ENCODE data around the gene PCSK7. TPM values are rescaled to one million over a fixed set of nuclear protein-coding genes. Genes with fewer than 3 reads are reported as not detected.

PCSK7 gene
- total RNA-seq, 1 experiment from 2014 or later = 12.6 TPM

GRCh38 chr11:117179048-117179999, 52.5 kb downstream of the PCSK7 start:
- Histone ChIP-seq H3K4me1 (peaks cover 10% of the 10 kb centered on the region), H3K4me3 (peak overlapping the region; percentile 82), H3K36me3 (no peaks in the 10 kb centered on the region), H3K9me3 (replicated peaks) (no peaks in the 10 kb centered on the region), H3K27ac (peak overlapping the region; percentile 88), H3K27me3 (no peaks in the 10 kb centered on the region)
- peak; percentile 73 to 81 for DNase-seq

GRCh38 chr11:117178210-117179034, 53.5 kb downstream of the PCSK7 start, which contains the start of gene SIDT2:
Gene SIDT2, plus strand, starts transcription at chr11:117178743. Its CDS starts 521 bp downstream, at chr11:117179264.
- no peaks in the 10 kb centered on the region for H3K9me3 ChIP-seq (replicated peaks)
- peaks cover 10% of the 10 kb centered on the region for H3K4me1 ChIP-seq
- DNase-seq = peak; percentile 89 to 92
- H3K27me3 ChIP-seq = no peaks in the 10 kb centered on the region
- peak within 1 kb of the TSS; percentile 82 for H3K4me3 ChIP-seq
- H3K36me3 ChIP-seq = no peaks in the 10 kb centered on the region
- peak within 1 kb of the TSS; percentile 88 for H3K27ac ChIP-seq

GRCh38 chr11:117177534-117178209, 54.2 kb downstream of the PCSK7 start:
- H3K36me3 ChIP-seq = no peaks in the 10 kb centered on the region
- no peaks in the 10 kb centered on the region for H3K27me3 ChIP-seq
- H3K9me3 ChIP-seq (replicated peaks) = no peaks in the 10 kb centered on the region
- peaks cover 10% of the 10 kb centered on the region for H3K4me1 ChIP-seq
- H3K4me3 ChIP-seq = peak overlapping the region; percentile 82
- no peak for DNase-seq
- no peak overlapping the region; the same call in 1 of the 2 replicates for H3K27ac ChIP-seq

DNA sequence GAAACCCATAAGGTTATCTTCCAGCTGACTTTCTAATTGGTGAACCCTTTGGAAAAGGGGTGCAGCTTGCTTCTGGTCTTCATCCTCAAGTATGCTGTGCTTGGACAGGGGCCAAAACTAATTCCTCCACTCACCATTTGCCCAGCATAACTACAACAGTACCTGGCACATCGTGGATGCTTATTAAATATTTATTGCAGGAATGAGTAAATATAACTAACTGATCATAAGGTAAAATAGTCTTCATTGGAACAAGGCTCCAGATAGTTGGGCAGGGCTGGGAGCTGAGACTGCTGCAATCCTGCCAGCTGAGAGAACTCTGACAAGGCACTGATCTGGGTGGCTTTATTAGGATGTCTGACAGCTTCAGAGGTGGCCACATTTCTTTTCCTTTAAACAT, 55.7 kb downstream of the PCSK7 start:
- Histone ChIP-seq H3K4me1 (peaks cover 10% of the 10 kb centered on the region), H3K36me3 (no peaks in the 10 kb centered on the region), H3K27ac (no peak overlapping the region), H3K27me3 (no peaks in the 10 kb centered on the region), H3K4me3 (no peak overlapping the region), H3K9me3 (replicated peaks) (no peaks in the 10 kb centered on the region)
- no peak for DNase-seq

- no peak overlapping the region for H3K27ac ChIP-seq
- peaks cover 7% of the 10 kb centered on the region for H3K4me1 ChIP-seq
- no peaks in the 10 kb centered on the region for H3K27me3 ChIP-seq
- peaks cover 3% of the 10 kb centered on the region; the same call in 1 of the 2 replicates for H3K36me3 ChIP-seq
- H3K4me3 ChIP-seq = no peak overlapping the region
- DNase-seq = no peak
- H3K9me3 ChIP-seq (replicated peaks) = no peaks in the 10 kb centered on the region
Measured at GRCh38 chr11:117175781-117176180, 56.1 kb downstream of the PCSK7 start.

DNA sequence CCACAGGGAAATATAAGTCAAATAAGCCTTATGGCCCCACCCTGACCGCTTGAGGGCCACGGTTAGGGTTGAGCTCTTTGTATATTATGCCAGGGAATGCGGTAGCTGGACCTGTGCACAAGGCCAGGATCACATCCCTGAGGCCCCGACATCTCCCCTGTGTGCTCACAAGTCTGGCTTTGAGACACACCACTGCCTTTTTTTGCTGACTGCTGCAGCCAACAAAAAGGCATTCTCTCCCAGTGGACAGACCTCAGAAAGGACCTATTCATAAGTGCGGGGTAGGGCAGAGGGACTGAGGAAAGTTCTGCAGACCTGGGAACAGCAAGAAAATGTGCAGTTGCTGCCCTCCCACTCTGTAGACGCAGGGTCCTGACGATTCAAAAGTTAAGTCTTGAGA, 56.8 kb downstream of the PCSK7 start:
- H3K27me3 ChIP-seq = no peaks in the 10 kb centered on the region
- peaks cover 5% of the 10 kb centered on the region; the same call in 1 of the 2 replicates for H3K36me3 ChIP-seq
- H3K9me3 ChIP-seq (replicated peaks) = no peaks in the 10 kb centered on the region
- H3K4me1 ChIP-seq = peaks cover 4% of the 10 kb centered on the region
- no peak overlapping the region for H3K27ac ChIP-seq
- H3K4me3 ChIP-seq = no peak overlapping the region
- DNase-seq = no peak

DNA sequence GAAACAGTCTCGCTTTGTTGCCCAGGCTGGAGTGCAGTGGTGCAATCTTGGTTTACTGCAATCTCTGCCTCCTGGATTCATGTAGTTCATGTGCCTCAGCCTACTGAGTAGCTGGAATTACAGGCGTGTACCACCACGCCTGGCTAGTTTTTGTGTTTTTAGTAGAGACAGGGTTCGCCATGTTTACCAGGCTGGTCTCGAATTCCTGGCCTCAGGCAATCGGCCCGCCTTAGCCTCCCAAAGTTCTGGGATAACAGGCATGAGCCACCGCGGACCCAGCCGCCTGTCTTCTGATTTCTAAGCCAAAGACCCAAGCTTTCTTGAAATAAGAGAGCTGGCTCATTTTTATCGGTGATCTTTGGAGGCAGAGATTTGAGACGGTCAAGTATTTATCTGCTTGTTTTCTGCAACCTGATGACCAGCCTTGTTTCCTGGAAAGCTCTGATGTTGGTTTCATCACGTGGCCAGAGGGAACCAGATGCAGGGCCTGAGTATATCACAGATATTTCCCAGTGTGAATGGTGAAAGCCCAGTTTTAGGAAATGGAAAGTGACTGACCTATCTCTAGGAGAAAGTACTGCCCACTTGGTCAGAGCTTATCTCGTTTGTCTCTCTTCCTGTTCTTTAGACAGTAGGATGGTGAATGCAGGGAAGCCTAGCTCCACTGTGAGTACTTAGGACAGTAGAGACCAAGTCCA, 59.0 kb downstream of the PCSK7 start:
- no peaks in the 10 kb centered on the region for H3K27me3 ChIP-seq
- peak in 1 of 2 experiments; percentile 30 for DNase-seq
- no peak overlapping the region for H3K4me3 ChIP-seq
- H3K9me3 ChIP-seq (replicated peaks) = no peaks in the 10 kb centered on the region
- peaks cover 15% of the 10 kb centered on the region; the same call in 1 of the 2 replicates for H3K36me3 ChIP-seq
- peaks cover 4% of the 10 kb centered on the region; the same call in 1 of the 2 replicates for H3K4me1 ChIP-seq
- no peak overlapping the region for H3K27ac ChIP-seq

DNA sequence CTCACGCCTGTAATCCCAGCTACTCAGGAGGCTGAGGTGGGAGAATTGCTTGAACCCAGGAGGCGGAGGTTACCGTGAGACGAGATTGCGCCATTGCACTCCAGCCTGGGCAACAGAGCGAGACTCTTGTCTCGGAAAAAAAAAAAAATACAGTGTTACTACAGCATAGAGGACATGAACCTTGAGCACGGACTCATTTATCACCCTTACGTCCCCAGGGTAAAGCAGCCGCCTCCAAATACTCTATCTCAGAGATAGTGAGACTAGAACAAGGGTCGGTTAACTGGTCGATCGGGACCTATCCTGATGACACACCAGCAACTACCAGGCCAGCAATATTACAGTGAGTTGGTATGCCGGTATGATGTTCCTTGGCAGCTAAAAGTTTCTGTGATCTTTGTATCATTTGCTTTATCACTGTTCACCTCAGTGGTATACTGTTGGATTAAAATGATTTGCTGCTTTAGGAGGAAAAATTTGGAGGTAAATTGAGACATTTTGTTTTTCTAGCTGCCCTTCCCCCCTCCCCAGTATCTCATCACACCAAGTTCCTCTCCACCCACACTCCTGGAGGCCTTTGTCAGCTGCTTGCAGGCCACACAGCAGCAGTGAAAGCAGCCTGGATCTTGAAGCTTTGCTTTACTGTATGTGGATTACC, 60.3 kb downstream of the PCSK7 start:
- no peaks in the 10 kb centered on the region for H3K4me1 ChIP-seq
- peaks cover 19% of the 10 kb centered on the region; the same call in 1 of the 2 replicates for H3K36me3 ChIP-seq
- H3K27ac ChIP-seq = no peak overlapping the region
- H3K4me3 ChIP-seq = no peak overlapping the region
- H3K27me3 ChIP-seq = no peaks in the 10 kb centered on the region
- no peak for DNase-seq
- no peaks in the 10 kb centered on the region for H3K9me3 ChIP-seq (replicated peaks)

- H3K27me3 ChIP-seq = no peaks in the 10 kb centered on the region
- H3K4me1 ChIP-seq = no peaks in the 10 kb centered on the region
- peaks cover 20% of the 10 kb centered on the region; the same call in 1 of the 2 replicates for H3K36me3 ChIP-seq
- DNase-seq = no peak
- H3K27ac ChIP-seq = no peak overlapping the region
- H3K9me3 ChIP-seq (replicated peaks) = no peaks in the 10 kb centered on the region
- H3K4me3 ChIP-seq = no peak overlapping the region
Measured at GRCh38 chr11:117171007-117171403, 60.9 kb downstream of the PCSK7 start.

DNA sequence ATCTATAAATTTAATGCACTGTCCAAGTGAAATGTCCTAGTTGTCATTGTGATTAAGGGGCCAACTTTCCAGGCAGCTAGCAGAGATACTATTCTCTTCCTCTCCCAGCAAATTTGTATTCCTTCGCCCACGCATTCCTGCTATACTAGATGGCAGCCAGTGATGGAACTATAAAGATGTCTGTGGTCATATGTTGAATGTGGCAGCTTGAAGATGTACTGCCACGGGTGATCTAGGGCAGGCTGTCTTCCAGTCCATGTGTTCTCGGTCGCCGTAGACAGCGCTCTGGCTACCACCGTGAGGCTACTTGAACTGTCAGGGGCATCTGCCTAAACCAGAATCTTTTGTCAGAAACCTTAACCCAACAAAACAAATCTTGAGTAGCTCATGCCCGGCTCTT, 61.7 kb downstream of the PCSK7 start:
- Histone ChIP-seq H3K4me3 (no peak overlapping the region), H3K9me3 (replicated peaks) (no peaks in the 10 kb centered on the region), H3K36me3 (peaks cover 20% of the 10 kb centered on the region; the same call in 1 of the 2 replicates), H3K27me3 (no peaks in the 10 kb centered on the region), H3K27ac (no peak overlapping the region), H3K4me1 (no peaks in the 10 kb centered on the region)
- DNase-seq = no peak

DNA sequence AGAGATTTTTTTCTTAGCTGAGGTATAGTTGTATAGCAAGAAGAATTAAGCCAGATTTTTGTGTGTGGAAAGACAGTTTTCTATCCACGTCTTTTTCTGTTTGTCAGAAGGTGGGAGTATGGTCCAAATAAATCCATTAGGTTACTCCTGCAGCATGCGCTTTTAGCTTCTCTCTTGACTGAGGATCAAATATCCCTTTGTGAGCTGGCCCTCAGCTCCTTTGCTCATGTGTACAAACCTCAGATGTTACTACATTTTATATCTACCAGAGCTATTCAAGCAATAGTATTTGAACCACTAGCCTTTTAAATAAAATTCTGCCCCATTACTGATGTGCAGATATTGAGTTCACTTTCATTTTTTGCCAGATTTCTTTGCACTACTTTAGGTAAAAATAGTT, 62.1 kb downstream of the PCSK7 start:
- no peaks in the 10 kb centered on the region for H3K4me1 ChIP-seq
- H3K36me3 ChIP-seq = peaks cover 20% of the 10 kb centered on the region; the same call in 1 of the 2 replicates
- no peaks in the 10 kb centered on the region for H3K27me3 ChIP-seq
- H3K27ac ChIP-seq = no peak overlapping the region
- no peak for DNase-seq
- no peak overlapping the region for H3K4me3 ChIP-seq
- H3K9me3 ChIP-seq (replicated peaks) = no peaks in the 10 kb centered on the region

DNA sequence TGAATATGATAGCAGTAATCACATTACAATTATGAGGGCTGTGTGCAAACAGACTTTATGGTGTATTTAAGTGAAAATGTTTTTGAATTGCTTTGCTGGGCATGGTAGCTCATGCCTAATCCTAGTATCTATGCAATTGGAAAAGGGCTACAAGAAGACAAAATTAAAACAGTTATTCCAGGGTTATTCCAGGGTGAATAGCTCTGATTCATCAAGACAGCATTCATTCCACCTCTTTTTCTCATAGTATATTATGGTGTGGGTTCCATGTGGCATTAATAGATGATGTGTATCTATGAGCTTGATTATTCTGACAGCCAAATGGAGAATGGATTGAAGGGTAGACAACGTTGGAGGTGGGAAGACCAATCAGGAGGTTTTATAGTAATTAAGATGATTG, 65.4 kb downstream of the PCSK7 start:
- no peaks in the 10 kb centered on the region for H3K4me1 ChIP-seq
- H3K9me3 ChIP-seq (replicated peaks) = no peaks in the 10 kb centered on the region
- no peak overlapping the region for H3K27ac ChIP-seq
- no peaks in the 10 kb centered on the region for H3K27me3 ChIP-seq
- peaks cover 21% of the 10 kb centered on the region; the same call in 1 of the 2 replicates for H3K36me3 ChIP-seq
- no peak overlapping the region for H3K4me3 ChIP-seq
- no peak for DNase-seq

- H3K27ac ChIP-seq = no peak overlapping the region
- DNase-seq = no peak
- H3K27me3 ChIP-seq = no peaks in the 10 kb centered on the region
- no peaks in the 10 kb centered on the region for H3K4me1 ChIP-seq
- peaks cover 7% of the 10 kb centered on the region; the same call in 1 of the 2 replicates for H3K36me3 ChIP-seq
- H3K9me3 ChIP-seq (replicated peaks) = no peaks in the 10 kb centered on the region
- H3K4me3 ChIP-seq = no peak overlapping the region
Measured at GRCh38 chr11:117160826-117161225, 71.0 kb downstream of the PCSK7 start.
